GM21515 (cell line): ENCODE results near the gene TLR6.

Experiments
- ATAC-seq: cut with Tn5 transposase; IDR thresholded peaks from one replicate; pipeline ENCODE4 v1.9.1; 2021; ENCODE audit not compliant: unreplicated experiment

Gene TLR6

DNA sequence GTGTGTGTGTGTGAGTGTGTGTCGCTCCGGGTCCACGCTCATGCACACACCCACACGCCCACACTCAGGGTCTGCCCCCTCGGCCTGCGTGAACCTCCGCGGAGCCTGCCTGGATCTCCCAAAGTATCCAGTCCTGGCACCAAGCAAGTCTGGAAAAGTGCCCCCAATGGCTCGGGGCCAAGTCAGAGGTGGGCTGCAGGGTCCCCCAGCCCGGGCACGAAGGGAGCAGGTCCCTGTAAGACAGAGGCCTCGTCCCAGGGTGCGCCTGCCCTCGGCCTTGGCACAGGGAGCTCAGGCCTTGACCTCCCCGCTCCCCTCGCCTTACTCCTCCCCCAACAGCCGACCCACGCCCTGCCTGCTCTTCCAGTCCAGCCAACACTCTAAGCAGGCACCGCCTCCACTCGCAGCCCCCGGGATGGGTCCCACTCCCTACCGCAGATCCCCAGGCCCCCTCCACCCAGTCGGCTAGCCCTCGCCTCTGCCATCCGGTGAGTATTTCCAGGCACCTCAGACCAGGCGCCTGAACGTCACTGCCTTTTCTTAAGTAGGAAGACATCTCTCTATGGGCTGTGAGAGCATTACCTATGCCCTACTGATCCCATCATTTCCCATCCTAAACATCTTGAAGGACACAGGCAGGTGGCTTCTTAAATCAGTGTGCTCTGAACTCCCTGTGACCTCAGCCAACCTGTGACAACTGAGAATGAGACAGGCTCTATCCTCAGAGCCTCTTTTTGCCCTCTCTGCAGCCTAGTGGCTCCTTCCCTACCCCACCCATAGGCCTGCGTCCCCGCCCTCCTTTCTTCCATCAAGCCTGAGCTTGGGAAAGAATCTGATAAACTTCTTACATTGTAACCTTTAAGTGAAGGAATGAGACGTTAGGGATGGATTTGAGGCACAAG is 11.7 kb upstream of the TLR6 start:
- no peak for ATAC-seq

DNA sequence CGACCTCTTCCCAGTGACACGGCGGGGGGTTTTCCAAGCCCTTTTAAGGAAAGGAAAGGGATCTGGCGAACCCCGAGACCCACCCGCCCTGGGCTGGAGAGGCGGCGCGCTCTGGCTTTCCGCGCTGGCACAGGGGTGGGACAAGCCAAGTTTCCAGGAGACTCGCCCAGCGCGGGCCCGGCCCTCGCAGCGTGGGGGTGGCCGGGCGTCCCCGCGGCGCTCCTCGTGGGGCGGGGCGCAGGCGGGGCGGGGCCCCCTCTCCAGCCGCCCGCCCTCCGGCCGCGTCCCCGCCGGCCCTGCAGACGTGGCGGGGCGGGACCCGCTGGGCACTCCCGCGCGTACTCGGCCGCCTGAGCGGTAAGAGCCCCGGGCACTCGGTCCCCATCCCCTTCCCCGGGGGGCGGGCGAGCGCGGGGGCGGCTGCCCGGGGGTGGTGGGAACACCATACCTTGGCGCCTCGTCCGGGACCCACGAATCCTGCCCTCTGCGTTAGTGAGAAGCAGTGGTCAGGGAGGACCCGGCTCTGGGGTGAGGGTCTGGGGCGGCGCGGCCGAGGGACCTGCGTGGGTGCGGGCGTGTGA is 11.0 kb upstream of the TLR6 start, which contains the start of gene FAM114A1:
TSS of gene FAM114A1 (plus strand) at position 329 of the 581 bp plus-strand sequence. CDS start 10,273 bp downstream, outside the sequence.
- ATAC-seq, result peak; percentile 80

DNA sequence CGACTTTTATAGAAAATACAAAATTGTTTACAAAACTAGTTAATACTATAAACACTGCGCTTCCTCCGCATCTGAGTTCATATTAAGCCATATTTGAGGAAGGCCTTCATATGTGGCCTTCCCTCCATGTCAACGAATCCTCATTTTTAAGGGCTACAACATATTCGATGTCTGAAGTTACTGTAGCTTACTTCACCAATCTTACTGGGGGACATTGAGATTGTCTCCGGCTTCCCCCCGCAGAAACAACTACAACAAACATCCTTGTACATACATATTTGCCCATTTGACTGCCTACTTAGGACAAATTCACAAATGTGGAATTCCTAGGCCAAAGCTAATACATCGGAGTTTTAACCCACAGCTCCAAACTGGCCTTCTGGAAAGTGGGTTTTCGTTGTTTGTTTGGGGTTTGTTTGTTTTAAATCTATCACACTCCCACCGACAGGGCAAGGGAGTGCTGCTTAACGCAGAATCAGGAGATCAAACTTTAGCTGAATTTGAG is 10.4 kb upstream of the TLR6 start:
- ATAC-seq, result peak; percentile 21

DNA sequence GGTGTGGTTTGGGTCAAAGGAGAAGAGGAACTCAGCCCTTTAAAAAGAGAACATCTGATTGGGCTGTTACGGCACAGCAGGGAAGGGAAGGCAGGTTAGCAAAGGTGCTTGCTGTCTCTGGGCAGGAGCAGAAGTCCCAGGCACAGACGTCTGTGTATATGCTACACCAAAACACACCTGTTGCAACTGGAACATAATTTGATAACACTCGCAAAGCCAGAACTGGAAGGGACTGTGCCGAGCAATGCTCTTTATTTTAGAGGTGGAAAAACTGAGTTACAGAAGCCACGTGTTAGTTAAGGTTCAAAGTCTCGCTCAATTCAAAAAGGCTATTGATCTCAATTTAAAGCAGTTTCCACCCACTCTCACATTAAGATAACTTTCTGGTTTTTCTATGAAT is 8.8 kb upstream of the TLR6 start:
- ATAC-seq, result no peak

DNA sequence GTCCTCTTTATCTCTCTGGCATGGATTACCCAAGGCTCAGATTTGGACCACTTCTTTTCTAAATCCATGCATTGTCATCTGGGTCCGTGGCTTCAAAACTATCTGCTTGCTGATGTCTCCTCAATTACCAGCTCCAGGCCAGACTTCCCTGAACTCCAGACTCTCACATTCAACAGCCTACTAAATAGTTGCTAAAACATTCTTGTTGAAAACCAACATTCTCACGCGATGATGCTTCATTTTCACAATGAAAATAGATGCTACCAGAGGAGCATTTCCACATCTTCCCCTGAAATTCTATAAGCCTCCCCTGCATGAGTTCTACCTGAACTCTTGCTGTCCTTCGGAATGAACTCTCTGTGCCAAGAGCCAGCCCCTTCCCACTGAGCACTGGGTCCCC is 5.2 kb upstream of the TLR6 start:
- no peak for ATAC-seq

DNA sequence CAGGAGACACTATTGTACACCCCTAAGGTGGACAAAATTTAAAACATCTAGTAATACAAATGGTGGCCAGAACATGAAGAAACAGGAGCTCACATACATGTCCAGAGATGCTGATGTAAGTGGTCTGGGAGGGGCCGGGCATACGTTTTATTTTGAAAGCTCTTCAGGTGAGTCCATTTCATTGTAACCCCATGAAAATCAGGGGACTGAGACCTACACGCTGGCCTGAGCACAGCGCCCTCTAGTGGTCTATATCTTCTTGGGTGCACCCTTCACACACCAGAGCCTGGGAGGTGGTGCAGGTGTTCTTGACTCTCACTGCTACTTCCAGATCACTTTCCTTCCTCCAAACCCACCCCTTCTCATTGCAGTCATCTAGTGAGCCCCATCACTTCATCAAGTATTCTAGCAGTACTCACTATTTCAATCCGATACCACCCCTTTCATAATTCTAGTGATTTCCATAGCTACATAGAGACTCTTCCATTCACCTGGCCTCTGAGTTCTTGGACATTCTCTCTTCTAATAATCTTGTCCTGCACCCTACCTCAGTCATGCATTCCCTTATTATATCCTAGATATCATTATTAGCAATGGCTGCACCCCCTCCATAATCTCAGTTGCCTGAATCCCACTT is 4.3 kb upstream of the TLR6 start:
- ATAC-seq, result peak; percentile 51

DNA sequence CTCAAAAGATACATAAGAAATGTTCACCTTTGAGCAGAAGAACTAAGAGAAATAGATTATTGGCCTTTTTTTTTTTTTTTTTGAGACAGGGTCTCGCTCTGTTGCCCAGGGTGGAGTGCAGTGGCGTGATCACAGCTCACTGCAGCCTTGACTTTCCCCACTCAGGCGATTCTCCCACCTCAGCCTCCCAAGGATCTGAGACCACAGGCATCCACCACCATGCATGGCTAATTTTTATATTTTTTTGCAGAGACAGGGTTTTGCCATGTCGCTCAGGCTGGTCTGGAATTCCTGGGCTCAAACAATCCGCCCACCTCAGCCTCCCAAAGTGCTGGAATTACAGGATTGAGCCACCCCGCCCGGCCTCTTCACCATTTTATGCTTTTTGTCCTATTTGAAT is 2.9 kb upstream of the TLR6 start:
- ATAC-seq, result no peak

DNA sequence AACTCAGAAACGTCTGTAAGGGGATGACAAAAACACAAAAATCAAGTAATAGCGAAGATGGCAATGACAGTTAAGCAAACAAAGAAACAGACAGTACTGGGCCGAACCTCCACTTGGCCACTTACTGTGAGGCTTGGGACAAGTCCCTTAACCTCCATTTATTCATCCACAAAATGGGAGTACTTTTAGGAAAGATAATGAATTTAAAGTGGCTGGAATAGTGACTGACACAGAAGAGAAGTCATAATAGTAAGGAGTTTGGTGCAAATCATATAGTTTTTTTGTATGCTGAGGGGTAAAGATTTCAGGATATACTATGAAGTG is 1.4 kb upstream of the TLR6 start:
- no peak for ATAC-seq

DNA sequence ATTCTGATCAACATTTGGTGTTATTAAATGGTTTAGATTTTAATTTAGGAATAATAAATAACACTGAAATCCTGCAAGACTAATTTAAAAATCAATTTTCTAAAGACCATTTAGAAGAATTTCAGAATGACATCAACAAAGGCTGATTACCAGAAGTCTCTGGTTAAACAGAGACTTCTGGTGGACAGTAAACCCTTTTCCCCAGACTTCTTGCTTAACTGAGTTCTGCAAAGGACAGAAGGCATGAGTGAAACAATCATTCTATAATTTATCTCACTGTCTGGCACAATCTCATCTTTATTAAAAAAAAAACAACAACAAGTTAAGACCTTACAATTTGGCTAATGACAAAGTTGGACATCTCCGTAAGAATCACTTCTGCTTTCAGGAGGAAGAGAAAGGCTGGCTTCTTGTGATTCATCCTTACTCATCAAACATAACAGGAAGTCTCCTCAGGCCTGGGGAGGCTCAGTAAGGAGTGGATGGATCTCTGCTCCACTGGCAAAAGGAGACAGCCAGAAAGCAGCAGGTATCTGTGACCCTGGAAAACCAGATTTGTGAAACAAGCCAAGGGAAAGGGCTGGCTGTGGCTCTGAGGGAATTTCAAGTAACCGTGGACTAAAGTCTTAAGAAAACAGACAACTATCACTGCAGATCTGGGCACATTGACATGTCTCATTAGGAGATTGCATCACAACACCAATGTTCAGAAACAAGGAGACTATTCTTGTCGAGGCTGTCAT is 908 bp upstream of the TLR6 start:
- ATAC-seq, result peak; percentile 59

DNA sequence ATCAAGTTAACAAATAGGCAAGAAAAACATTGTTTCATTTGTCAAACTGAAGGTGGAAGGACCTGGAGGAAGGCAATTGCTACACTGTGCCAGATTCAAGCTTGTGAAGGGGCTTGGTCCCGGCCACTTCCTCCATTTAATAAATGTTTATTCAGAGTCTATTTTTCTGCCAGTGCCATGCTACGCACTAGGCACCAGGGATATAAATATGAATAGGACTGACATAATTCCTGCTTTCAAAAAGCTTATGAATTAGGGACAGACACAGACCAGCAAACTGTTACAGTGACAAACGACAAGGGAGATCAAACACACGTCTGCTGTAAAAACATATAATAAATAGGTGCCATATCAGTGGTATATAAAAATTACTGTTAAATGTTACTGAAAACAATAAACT is 571 bp downstream of the TLR6 start:
- no peak for ATAC-seq

DNA sequence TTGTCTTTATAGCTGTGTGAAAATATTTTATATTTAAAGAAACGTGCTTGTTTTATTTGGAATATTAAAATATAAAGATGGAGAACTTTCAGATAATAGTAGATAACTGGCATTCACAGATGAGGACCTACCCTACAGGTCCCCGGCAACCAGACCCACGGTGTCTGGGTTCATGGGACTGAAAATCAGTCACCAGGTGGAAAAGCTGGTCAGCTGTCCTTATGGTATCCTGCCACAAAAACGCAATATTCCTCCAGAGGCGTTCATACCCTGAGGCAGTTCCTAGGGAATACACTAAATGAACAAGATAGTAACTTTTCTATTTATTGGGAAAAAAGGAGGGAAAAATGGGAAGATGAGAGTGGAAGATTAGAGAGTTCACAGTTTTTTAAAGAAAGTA is 1.2 kb downstream of the TLR6 start:
- no peak for ATAC-seq

DNA sequence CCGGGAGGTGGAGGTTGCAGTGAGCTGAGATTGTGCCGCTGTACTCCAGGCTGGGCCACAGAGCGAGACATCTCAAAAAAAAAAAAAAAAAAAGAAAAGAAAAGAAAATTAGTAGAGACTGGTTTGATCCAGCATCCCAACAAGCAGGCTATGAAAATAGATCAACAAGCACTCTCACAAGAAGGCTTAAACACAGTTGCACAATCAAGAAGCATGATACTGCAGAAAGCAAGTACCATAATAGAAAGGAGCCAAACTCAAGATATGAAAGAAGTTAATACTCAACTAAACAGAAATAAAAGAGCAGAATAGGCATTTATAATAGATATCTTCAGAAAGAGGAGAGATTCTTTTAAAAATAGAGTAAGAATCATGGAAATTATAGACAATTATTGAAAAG is 10.6 kb downstream of the TLR6 start:
- ATAC-seq, result no peak

DNA sequence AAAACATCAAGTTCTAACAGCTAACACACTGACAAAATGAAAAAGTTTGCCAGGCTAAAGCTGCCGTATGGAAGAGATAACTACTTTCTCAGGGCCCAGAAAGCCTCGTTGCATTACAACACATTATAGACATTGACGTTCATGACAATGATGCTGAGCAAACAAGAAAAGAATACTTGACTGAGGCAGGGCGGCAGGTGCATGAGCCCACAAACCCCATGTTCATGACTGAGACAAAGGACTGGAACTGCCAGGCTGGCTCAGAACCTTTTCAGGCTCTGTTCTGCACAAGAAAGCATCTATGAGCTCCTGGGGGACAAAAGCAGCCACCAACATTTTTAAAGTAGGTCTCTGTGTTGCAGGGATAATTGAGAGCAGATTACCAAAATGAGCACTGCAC is 13.6 kb downstream of the TLR6 start:
- ATAC-seq, result no peak

DNA sequence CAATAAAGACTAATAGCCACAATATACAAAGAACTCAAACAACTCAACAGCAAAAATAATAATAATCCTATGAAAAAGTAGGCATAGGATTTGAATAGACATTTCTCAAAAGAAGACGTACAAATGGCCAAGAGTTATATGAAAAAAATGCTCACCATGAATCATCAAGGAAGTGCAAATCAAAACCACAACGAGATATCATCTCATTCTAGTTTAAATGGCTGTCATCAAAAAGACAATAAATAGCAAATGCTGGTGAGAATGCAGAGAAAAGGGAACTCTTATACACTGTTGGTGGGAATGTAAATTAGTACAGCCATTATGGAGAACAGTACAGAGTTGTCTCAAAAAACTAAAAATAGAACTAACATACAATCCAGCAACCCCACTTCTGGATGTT is 18.8 kb downstream of the TLR6 start:
- ATAC-seq, result no peak

DNA sequence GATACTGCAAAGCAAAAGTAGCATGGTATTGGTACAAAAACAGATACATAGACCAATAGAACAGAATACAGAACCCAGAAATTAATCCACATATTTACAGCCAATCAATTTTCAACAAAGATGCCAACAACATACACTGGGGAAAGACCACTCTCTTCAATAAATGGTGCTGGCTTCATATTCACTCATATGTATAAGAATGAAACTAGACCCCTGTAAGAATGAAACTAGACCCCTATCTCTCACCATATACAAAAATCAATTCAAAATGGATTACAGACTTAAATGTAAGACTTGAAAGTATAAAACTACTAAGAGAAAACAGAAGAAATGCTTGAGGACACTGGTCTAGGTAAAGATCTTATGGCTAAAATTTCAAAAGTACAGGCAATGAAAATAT is 19.3 kb downstream of the TLR6 start:
- ATAC-seq, result no peak

DNA sequence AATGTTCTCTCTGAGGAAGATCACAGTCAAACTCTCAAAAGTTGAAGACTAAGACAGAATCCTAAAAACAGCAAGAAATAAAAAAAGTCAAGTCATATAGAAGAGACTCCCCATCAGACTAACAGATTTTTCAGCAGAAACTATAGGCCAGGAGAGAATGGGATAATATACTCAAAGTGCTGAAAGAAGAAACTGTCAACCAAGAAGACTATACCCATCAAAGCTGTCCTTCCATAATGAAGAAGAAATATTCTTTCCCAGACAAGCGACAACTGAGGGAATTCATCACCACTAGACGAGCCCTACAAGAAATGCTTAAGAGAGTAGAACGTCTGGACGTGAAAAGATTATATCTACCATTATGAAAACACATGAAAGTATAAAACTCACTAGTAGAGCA is 22.0 kb downstream of the TLR6 start:
- ATAC-seq, result no peak

DNA sequence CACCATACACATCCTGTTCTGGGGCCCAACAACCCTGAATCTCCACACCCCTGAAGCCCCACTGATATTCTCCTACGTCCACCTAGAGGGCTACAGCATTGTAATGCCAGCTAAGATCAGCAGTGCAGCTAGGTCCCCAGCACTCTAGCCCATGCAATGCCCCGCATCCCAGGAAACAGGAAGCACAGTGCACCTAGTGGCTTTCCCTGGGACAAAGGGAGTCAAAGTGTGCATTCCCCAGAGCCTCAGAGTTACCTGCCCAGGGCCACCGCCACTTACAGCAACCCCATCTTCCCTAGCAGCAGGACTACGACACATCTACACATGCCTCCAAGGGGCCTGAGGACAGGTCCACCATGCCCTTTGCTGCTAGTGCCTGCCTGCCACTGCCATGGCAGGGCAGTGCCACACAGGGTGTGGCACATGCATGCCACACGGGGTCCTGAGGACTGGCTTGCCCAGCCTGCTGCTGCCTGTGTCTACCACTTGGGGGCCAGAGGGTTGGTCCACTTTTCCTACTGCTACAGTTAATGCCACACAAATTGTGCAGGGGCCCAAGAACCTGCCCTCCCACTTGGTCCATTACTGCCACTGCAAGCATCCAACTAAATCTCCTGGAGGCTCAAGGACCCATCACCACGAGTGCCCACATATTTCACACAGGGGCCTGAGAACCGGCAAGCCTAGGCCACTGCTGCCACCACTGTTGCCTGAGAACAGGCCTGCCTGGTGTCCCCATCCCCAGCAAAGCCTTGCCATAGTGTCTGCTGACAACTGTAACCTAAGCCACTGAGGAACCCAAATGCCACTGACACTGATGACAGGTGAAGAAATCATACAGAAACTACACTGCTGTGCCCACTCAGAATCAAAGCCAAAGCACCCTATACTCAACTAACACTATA is 23.7 kb downstream of the TLR6 start:
- ATAC-seq, result no peak

DNA sequence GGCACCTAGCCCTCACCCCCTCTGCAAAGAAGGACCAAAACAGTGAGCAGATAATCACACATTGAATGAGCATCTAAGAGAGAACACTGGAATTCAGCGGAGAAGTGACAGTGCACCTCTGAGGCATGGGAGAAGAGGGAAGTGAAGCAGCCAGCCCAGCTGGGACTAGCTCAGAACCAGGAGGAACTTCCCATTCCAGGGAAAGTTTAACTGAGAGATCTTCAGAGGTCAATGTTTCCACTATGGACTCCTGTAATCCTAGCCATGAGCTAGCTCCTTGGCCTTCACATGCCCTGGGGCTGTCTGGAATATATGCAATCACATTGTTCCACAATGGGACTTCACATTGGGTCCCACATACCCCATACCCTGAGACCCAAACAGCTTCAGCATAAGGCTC is 24.4 kb downstream of the TLR6 start:
- ATAC-seq, result no peak

DNA sequence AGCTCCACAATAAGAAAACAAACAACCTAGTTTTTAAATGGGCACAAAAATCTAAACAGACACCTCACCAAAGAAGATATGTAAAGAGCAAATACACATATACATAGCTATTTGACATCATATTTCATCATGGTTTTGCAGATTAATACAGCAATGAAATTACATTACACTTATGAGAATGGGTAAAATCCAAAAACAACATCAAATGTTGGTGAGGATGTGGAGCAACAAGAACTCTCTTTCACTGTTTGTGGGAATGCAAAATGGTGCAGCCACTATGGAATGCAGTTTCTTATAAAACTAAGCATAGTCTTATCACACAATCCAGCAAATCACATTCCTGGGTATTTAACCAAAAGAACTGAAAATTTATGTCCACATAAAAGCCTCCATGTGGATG is 25.0 kb downstream of the TLR6 start:
- ATAC-seq, result no peak

DNA sequence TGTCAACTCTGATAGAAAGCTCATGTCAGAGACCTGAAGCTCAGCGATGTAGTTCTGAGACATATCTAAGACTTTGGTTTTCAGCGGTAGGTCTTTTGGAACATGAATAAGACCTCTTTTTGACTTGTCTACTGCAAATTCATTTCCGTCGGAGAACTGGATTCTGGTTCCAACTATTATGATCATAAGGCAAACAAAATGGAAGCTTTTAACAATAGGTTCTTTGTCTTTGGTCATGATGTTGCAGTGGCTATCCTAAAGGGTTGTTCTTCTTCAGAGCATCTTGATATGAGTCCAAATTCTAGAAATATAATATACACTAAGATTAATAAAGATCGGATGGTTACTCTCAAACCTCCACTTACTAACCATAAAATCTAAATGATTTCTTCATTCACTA is 27.4 kb downstream of the TLR6 start:
- ATAC-seq, result no peak
